Pancreas (tissue), 10 donors: ENCODE data around the gene NUDT6. TPM values are rescaled to one million over a fixed set of nuclear protein-coding genes. Genes with fewer than 3 reads are reported as not detected.

ENCODE experiments used
- ATAC-seq, 4 donors: fragments of 200-7000 bp; cut with Tn5 transposase; one replicate each; pipeline versions ENCODE4 v1.8.0 to v1.9.1; 2020; ENCODE audit warnings: mild to moderate bottlenecking in 4 of 4, moderate library complexity in 4 of 4
- DNase-seq, 6 donors: peaks; one replicate each; pipeline ENCODE4 v3.0.0-alpha.2; 2020
- FAIRE-seq: peaks from 2 replicates; lab custom pipeline; 2012; peaks lifted over from hg19 to GRCh38; lab: Jason Lieb, UNC
- H3K27ac ChIP-seq, 4 donors: fragments of 200-600 bp; sonication (generic); 1 replicate in 3 of 4; 2 replicates in 1 of 4; pipeline versions ENCODE4 v1.5.0 to v1.8.0; 2020
- H3K27me3 ChIP-seq, 4 donors: fragments of 200-600 bp; one replicate each; pipeline ENCODE4 v1.8.0; 2021
- H3K36me3 ChIP-seq, 3 donors: fragments of 200-600 bp; sonication (generic) in 1 of 3; one replicate each; pipeline versions ENCODE4 v1.5.0 to v1.8.0; 2020 to 2021
- H3K4me1 ChIP-seq, 3 donors: fragments of 200-600 bp; one replicate each; pipeline ENCODE4 v1.8.0; 2021
- H3K4me3 ChIP-seq, 4 donors: fragments of 200-600 bp; sonication (generic) in 2 of 4; one replicate each; pipeline versions ENCODE4 v1.5.0 to v1.8.0; 2020 to 2021
- H3K9me3 ChIP-seq, 4 donors: fragments of 200-600 bp; one replicate each; pipeline ENCODE4 v1.8.0; 2021
- CTCF ChIP-seq, 4 donors: fragments of 200-600 bp; sonication (generic) in 3 of 4; IDR thresholded peaks; one replicate each; pipeline versions ENCODE4 v1.5.0 to v1.8.0; 2021; ENCODE audit warnings: antibody characterized with exemption in 4 of 4
- WGBS, 2 donors: extraction: QIAGEN DNeasy Blood & Tissue Kit; methylation state at CpG; one replicate each; pipeline ENCODE4 v1.1.7; 2013; 5-methylcytosine and 5-hydroxymethylcytosine counted together
- intact Hi-C, 3 donors: fragments of 100-400 bp; cut with DNase I; formaldehyde crosslinking; loops; one replicate each; pipeline versions ENCODE4 v1.11.1 to v1.14.2; 2022
- polyA plus RNA-seq, 2 donors: library from polyadenylated mRNA; stranded (reverse); fragments of 200-250 nt; gene quantifications; one replicate each; pipeline ENCODE4 v1.2.3, GENCODE V29; 2013
- total RNA-seq, 6 donors: library from RNA; stranded (reverse); fragmentation: NEBNext Ultra II Directional in 4 of 6; extraction: Animal tissue kit (Norgen Biotek cat#: 25700) in 4 of 6; gene quantifications; one replicate each; pipeline versions ENCODE4 v1.2.1 to v1.2.4, GENCODE V29; 2021 to 2023
- donor health status: healthy with polysubstance abuse.
- donor health status: DM: no; HTN: no; CAD: no; lungs with moderate emphysema.
- donor health status: DM: no; HTN: no; CAD: no.
- donor health status: control.
- donor health status: control.
- donor health status: Bipolar disorder and iron deficiency.
- donor health status: DM: yes; HTN: yes; CAD: no.
- donor health status: DM: no; HTN: no; CAD: no.
- donor health status: DM: no; HTN: no; CAD: no.
- donor health status: DM: yes; HTN: yes; CAD: no.

NUDT6 gene
- total and polyA plus RNA-seq, 8 donors: 1.6 to 8.2 (median 2.4) TPM

DNA sequence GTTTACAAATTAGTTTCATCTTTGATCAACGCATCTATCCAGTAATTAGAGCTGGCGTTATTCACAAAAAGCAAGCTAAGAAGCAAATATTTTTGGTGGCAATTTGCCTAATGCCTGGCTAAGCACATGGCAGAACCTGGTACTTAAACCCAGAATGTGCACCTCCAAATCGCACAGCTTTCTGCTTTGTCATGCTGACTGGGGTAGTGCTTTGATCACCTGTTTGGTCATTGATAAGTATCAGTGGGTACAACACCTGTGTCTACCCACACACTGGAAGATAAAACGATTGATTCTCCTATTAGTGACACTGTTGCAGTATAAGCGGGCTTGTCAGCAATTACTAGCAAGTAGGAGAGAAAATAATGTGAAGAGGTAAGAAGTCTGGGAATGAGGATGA lies 1.9 kb downstream of the NUDT6 start:
- no peaks in the 10 kb centered on the region for H3K9me3 ChIP-seq
- intact Hi-C loops: no loop called here
- no peaks in the 10 kb centered on the region for H3K27me3 ChIP-seq
- no peak for ATAC-seq
- H3K27ac ChIP-seq: no peak overlapping the region
- no peaks in the 10 kb centered on the region for H3K36me3 ChIP-seq
- no peak for DNase-seq
- H3K4me3 ChIP-seq: no peak overlapping the region
- no peak for TF ChIP-seq CTCF (IDR thresholded peaks at IDR 0.05)
- peaks cover 0 to 13% (median 0%) of the 10 kb centered on the region in 3 donors for H3K4me1 ChIP-seq
- no peak for FAIRE-seq
- 56 to 58% methylated on average over 5 of the region's 5 CpGs for WGBS, 2 donors

DNA sequence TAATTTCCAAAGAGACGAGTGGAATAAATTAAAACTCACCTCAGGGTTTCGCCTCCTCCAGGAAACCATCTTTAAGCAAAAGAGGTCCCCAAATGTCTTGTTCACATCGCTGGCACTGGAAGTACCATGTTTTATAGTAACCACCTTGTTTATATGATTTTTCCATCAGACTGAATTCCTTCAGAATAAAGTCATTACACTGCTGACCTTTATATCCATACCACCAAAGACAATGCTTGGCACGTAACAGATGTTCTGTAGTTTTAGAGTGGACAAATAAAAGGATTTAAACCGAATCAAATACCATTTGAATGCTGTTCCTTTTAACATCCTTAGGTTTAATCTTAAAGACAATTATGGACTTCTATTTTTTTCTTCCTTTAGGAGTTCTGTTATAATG lies 4.7 kb downstream of the NUDT6 start:
- no peak for TF ChIP-seq CTCF (IDR thresholded peaks at IDR 0.05)
- ATAC-seq (no peak), FAIRE-seq (no peak), DNase-seq (no peak)
- Histone ChIP-seq H3K27me3 (no peaks in the 10 kb centered on the region), H3K27ac (no peak overlapping the region), H3K4me1 (peaks cover 0 to 5% (median 0%) of the 10 kb centered on the region in 3 donors), H3K4me3 (no peak overlapping the region), H3K36me3 (no peaks in the 10 kb centered on the region), H3K9me3 (no peaks in the 10 kb centered on the region)
- WGBS, 2 donors: 87 to 90% methylated on average over 5 of the region's 5 CpGs
- intact Hi-C loops: no loop called here

- WGBS, 2 donors: 81 to 87% methylated on average over 3 of the region's 3 CpGs
- H3K36me3 ChIP-seq: no peaks in the 10 kb centered on the region
- H3K27me3 ChIP-seq: no peaks in the 10 kb centered on the region
- DNase-seq (no peak), ATAC-seq (no peak), FAIRE-seq (no peak)
- no peak overlapping the region for H3K27ac ChIP-seq
- no peak for TF ChIP-seq CTCF (IDR thresholded peaks at IDR 0.05)
- no peaks in the 10 kb centered on the region for H3K9me3 ChIP-seq
- intact Hi-C loops: no loop called here
- H3K4me3 ChIP-seq: no peak overlapping the region
- no peaks in the 10 kb centered on the region for H3K4me1 ChIP-seq
These were observed 7.5 kb downstream of the NUDT6 start for GRCh38 chr4:122914938-122915337.

- H3K27ac ChIP-seq: no peak overlapping the region
- H3K4me3 ChIP-seq: no peak overlapping the region
- no peaks in the 10 kb centered on the region for H3K9me3 ChIP-seq
- no peaks in the 10 kb centered on the region for H3K4me1 ChIP-seq
- H3K36me3 ChIP-seq: no peaks in the 10 kb centered on the region
- DNase-seq: no peak
- FAIRE-seq: no peak
- ATAC-seq: peak in 2 of 4 donors; percentile 36 to 70
- 43 to 51% methylated on average over 4 of the region's 4 CpGs for WGBS, 2 donors
- intact Hi-C loops: no loop called here
- TF ChIP-seq CTCF (IDR thresholded peaks at IDR 0.05): peak in 1 of 4 donors; percentile 23
- H3K27me3 ChIP-seq: no peaks in the 10 kb centered on the region
These were observed 8.0 kb downstream of the NUDT6 start for GRCh38 chr4:122914292-122914904.

DNA sequence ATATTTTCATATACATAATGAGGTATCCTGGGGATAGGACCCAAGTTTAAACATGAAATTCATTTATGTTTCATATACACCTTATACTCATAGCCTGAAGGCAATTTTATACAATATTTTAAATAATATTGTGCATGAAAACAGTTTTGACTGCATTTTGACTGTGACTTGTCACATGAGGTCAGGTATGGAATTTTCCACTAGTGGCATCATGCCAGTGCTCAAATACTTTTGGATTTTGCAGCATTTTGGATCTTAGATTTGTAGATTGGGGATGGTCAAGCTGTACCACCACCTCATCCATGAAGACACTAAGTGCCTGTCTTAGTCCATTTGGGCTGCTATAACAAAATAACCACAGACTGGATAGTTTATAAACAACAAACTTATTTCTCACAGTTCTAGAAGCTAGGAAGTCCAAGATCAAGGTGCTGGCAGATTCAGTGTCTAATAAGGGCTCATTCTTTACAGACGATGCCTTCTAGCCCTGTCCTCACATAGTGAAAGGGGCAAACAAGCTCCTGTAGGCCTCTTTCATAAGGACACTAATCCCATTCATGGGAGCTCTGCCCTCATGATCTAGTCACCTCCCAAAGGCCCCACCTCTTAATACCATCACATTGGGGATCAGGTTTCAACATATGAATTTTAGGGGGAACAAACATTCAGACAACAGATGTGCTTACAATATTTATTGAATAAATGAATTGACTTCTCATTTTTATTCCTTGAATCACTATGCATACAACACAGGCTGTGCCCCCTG lies 9.4 kb downstream of the NUDT6 start:
- Histone ChIP-seq H3K27me3 (no peaks in the 10 kb centered on the region), H3K4me1 (no peaks in the 10 kb centered on the region), H3K9me3 (no peaks in the 10 kb centered on the region), H3K4me3 (no peak overlapping the region), H3K36me3 (no peaks in the 10 kb centered on the region), H3K27ac (no peak overlapping the region)
- no peak for TF ChIP-seq CTCF (IDR thresholded peaks at IDR 0.05)
- DNase-seq (no peak), ATAC-seq (no peak), FAIRE-seq (no peak)
- intact Hi-C loops: no loop called here
- WGBS, 2 donors: 73 to 90% methylated on average over 1 of the region's 1 CpG
